Cardiac septum (tissue), 1 donor: ENCODE data around the gene SSX2IP. TPM values are rescaled to one million over a fixed set of nuclear protein-coding genes. Genes with fewer than 3 reads are reported as not detected.

Source experiments
- DNase-seq: peaks from one replicate; pipeline ENCODE4 v3.0.0-alpha.2; 2020; ENCODE audit warnings: low spot score
- intact Hi-C: fragments of 100-400 bp; cut with DNase I; formaldehyde crosslinking; loops from one replicate; pipeline ENCODE4 v1.14.0; 2022
- total RNA-seq: library from RNA; stranded (reverse); fragmentation: NEBNext Ultra II Directional; extraction: Animal tissue kit (Norgen Biotek cat#: 25700); gene quantifications from one replicate; pipeline ENCODE4 v1.2.1, GENCODE V29; 2021
- donor health status: DM: no; HTN: no; CAD: no.

SSX2IP gene
- total RNA-seq, 1 donor from 2014 or later = 12.0 TPM

- intact Hi-C loops = no loop called here
- no peak for DNase-seq
These were observed 21.6 kb upstream of the SSX2IP start for GRCh38 chr1:84711869-84712268.

DNA sequence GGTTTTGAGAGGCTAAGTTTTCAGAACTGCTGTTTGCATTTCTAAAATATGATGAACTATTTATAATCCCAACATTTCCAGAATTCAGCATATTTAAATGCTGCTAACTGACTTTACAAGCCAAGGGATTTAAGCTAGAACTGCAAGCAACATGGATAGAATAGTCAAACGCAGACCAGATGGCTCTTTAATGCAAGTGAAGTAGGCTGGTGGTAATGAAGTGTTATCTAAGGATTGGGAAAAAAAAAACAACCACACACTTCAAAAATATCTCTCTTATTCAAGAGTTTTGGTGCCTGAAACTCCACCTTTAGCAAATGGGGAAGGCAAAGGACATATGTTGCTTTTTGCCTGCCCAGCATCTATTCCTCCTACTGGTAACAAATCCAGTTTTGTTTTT lies 20.9 kb upstream of the SSX2IP start:
- intact Hi-C loops = no loop called here
- no peak for DNase-seq

- intact Hi-C loops = no loop called here
These were observed 18.9 kb upstream of the SSX2IP start for GRCh38 chr1:84709131-84709530.

DNA sequence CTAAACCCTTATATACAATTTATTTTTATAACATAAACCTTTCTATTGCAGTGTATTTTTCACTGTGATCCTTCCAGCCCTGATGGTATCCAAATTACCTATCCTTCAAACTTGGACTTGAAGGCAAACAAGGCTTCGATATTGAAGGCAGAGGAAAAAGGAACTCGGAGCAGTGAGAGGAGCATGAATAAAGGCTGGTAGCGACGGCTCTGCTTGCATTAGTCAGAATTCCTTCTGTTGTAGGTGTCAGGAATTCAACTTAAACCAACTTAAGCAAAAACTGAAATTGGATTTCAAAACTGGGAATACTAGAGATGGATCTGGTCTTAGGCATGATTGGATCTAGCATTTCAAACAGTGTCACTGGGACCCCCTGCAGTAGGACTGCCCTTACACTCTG lies 17.8 kb upstream of the SSX2IP start:
- intact Hi-C loops = no loop called here
- no peak for DNase-seq

More at GRCh38 chr1:84709131-84709530, 18.9 kb upstream of the SSX2IP start:
- no peak for DNase-seq

- DNase-seq = no peak
- intact Hi-C loops = no loop called here
These were observed 15.3 kb upstream of the SSX2IP start for GRCh38 chr1:84705513-84705912.

DNA sequence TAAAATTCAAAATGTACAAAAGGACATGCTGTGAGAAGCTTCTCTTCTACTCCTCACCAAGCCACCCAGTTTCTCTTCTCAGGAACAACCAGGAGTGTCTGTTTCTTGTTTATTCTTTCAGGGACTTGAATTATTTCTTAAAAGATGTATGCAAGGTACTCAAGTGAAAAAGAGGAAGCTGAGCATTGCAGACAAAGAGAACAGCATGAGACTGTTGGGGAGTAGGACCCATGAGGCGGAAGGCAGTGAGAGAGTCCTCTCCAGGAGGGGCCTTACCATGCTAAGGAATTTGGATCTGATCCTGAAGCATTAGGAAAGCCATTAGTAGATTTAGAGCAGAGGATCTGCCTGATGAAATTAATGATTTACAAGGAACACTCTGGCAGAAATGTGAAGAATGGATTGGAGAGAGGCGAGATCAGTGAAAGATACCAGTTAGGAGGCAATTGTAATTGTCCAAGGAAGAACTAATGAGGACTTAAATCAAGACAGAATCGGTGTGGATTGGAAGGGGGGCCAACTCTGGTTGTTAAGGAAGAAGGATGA lies 14.7 kb upstream of the SSX2IP start:
- no peak for DNase-seq
- intact Hi-C loops = no loop called here

DNA sequence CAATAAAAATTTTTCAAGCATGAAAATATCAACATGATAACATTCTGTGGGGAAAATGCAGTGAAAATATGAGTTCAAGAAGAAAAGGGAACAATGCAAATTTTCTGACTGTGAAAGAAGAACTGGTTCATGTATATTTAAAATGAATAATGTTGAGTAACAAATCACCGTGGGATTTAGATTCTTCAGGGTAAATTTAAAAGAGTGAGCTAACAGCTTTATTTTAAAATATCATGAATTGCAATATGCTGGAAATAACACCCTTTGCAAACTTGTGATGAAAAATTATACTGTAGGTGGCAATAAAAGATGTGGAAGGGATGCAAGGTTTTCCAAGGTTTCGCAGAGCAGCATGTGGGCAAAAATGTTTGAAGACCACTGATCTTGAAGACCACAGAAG lies 13.2 kb upstream of the SSX2IP start:
- no peak for DNase-seq
- intact Hi-C loops = no loop called here

- intact Hi-C loops = no loop called here
- no peak for DNase-seq
These were observed 11.9 kb upstream of the SSX2IP start for GRCh38 chr1:84702143-84702542.

GRCh38 chr1:84701376-84701775 lies 11.1 kb upstream of the SSX2IP start:
- intact Hi-C loops = no loop called here
- DNase-seq = no peak

DNA sequence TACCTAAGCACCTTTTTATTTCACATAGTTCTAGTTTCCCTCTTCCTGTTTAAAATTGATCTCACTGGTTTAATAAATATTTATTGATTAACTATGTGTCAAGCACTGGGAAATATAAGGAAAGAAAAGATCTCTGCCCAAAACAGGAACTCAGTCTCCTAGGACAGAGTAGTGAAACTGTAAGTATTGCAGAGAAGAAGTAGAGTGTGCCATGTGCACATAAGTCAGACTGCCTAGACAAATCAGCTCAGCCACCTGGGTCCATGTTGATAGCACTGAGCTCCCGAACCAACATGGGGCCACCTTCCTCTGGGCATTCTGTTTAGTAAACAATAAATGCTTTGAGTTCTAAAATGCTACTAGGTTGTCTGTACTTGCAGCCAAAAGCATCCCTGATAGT lies 9.8 kb upstream of the SSX2IP start:
- intact Hi-C loops = no loop called here
- no peak for DNase-seq

DNA sequence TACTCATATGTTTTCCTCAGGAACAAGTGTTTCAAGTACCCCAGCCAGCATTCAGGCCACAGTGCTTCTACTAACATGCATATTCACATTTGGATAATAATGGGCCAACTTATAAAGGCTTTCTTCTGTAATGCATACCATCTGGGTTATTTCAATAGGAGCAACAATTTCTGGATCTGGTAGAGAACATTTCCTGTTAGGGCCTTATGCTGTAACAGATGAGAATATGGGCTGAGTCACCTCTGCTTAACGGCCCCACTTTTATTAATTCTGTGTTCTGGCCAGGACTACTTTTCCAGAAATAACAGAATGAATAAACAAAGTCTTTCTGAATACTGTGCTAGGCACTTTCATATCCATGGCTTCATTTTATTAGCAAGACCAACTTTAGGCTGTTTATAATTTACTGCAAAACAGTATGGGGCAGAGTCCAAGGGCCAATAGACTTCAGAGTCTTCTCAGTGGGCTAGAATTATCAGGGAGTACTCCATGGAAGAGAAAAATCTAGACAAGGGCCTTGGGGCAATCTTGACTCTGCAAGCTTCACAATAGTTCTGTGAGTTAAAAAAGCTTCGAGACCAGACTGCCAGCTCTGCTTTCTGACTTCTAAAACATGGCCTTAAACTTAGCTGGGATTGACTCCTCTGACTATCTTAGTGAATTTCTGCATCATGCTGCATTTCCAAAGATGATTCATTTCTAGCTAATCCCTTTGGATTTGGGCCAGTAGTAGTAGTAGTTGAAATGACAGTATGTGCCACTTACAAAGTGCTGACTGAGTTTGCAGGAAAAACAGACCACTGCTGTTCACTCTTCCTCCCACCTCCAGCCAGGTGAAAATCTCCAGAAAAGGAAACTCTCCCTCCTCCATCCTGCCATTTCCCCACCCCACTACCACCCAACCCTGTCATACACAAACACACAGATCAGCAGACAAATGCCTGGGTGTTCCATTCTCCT lies 8.2 kb upstream of the SSX2IP start:
- intact Hi-C loops = loop anchor here (10.0 kb wide), 1 partner anchor 236 kb away; no protein-coding TSS in a partner anchor
- no peak for DNase-seq

DNA sequence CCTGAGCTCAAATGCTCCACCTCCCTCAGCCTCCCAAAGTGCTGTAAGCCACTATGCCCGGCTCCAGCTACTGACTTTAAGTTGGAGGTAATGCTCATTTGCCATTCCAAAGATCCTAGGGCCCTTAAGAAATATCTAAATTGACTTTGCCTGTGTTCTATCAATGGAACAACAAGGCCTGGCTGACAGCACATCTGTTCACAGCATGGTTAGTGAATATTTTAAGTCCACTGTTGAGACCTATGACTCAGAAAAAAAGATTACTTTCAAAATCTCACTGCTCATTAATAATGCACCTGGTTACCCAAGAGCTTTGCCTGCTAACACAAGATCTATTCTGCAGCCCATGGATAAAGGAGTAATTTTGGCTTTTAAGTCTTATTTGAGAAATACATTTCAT lies 3.5 kb upstream of the SSX2IP start:
- intact Hi-C loops = loop anchor here (2.0 to 10.0 kb wide), 2 partner anchors 63 to 241 kb away; no protein-coding TSS in a partner anchor
- DNase-seq = no peak

GRCh38 chr1:84693005-84693404 lies 2.7 kb upstream of the SSX2IP start:
- intact Hi-C loops = loop anchor here (10.0 kb wide), 1 partner anchor 242 kb away; no protein-coding TSS in a partner anchor
- no peak for DNase-seq

DNA sequence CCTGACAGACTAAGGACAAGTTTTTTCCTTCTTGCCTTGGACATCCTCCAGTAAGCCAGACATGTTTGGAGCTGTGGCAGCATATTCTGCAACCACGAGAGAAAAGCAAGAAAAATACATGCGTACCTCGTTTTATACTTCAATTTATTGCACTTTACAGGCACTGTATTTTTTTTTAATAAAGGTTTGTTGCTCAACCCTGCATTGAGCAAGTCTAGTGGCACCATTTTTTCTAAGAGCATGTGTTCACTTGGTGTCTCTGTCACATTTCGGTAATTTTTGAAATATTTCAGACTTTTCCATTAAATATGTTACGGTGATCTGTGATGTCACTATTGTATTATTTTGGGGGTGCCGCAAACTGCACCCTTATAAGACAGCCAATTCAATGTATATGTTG lies 2.1 kb upstream of the SSX2IP start:
- no peak for DNase-seq
- intact Hi-C loops = loop anchor here (10.0 kb wide), 1 partner anchor 242 kb away; no protein-coding TSS in a partner anchor

GRCh38 chr1:84691122-84691783 lies 992 bp upstream of the SSX2IP start:
- DNase-seq = no peak
- intact Hi-C loops = loop anchor here (2.0 to 10.0 kb wide), 2 partner anchors 184 to 244 kb away; partner anchors contain the start of genes GNG5 and SPATA1

DNA sequence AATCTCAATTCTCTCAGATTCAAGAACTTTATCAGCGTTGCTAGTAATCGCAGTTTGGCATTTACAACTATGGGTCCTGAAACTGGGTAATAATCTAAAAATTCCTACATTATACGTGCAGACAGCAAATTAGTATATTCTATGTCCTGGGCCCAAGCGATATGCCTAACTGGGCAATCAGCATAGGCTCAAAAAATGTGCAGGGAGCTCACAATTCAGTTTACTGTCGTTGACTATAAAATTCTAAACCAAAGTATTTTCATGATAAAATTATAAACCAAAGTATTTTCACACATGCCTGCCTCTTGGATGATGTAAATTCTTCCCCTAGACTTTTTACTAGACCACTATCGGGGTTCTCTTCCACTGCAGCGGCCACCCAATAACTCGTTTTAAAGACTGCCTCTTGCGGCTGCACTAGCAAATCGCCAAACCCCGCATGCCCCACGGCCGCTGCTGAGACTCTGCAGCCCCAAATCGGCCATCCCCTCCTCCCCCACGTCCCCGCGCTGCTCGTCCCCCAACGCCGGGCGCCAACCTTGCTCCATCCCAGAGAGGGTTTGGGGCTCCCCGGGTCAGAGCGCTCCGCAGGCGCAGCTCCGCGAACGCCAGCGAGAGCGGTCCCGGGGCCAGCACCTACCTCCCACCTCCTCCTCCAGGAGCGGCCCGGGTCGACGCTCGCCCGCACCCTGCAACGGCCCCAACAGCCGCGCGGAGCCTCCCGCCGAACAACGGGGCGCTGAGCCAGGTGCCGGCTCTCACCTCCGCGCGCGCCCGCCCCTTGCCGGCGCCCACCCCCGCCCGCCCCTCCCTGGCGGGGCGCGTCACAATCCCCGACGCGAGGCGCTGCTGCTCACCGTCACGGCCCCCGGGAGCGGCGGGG lies 506 bp downstream of the SSX2IP start:
- intact Hi-C loops = loop anchor here (2.0 to 10.0 kb wide), 2 partner anchors 183 to 245 kb away; partner anchors contain the start of genes GNG5 and SPATA1
- peak; percentile 77 for DNase-seq

DNA sequence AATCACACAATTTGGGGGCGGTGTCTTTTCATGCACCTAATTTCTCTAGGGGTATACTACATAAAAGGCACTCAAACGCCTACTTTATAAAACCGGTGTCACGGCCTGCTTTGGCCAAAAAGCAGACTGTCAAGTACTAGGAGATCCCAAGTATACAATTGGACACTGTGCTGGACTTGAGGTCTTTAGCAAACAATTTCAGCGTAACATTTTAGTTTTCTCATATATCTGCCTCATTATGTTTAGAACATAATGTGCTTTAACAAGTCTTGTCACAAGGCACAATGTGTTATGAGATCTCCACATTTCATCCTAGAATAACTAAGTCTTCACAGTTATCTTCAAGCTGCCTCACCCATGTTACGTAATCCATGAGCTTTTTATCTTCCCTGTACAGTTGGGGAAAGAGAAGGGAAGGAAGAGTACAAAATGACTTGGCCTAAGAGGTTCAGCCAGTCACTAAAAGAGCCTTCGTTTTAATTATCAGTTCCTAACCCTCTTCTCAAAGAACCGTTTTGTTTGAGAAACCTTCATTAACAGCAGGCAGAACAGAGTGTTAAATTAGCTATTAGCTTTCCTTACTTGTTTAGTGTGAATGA lies 1.7 kb downstream of the SSX2IP start:
- intact Hi-C loops = no loop called here
- DNase-seq = no peak

DNA sequence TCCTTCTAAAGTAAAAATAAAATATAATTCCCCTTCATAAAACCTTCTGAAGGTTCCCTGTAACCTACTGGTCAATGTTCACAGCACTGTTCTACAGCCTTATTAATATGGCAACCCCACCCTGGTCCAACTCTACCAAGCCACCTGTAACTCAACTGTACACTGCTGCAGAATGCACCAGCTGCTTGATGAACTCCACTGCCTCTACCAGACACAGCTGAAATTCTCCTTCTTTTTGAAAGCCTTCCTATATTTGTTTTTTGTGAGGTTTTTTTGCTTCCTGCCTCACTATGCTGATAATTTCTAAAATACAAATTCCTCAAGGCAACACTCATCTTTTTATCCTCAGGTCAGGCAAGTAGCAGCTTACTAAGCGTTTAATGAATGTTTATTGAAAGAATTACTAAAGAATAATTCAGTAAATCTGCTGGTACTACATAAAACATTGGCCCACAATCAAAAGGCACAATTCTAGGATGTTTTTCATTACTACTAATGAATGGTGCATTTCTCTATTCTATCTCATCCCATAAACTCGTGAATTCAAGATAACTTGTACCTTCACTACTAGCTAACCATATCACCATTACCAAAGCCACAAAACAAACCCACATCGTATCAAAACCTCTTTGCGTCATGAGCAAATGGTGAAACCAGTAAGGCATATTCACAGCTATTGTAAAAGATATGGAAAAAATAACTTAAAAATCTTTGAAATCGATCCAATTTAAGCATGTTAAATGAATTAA lies 2.4 kb downstream of the SSX2IP start:
- intact Hi-C loops = no loop called here
- DNase-seq = no peak
